Measurements from ENCODE around the gene MAP2K5. TPM values are rescaled to one million over a fixed set of nuclear protein-coding genes. Genes with fewer than 3 reads are reported as not detected.

The MAP2K5 gene
- total RNA-seq, 1 donor from 2014 or later: 3.2 TPM

DNA sequence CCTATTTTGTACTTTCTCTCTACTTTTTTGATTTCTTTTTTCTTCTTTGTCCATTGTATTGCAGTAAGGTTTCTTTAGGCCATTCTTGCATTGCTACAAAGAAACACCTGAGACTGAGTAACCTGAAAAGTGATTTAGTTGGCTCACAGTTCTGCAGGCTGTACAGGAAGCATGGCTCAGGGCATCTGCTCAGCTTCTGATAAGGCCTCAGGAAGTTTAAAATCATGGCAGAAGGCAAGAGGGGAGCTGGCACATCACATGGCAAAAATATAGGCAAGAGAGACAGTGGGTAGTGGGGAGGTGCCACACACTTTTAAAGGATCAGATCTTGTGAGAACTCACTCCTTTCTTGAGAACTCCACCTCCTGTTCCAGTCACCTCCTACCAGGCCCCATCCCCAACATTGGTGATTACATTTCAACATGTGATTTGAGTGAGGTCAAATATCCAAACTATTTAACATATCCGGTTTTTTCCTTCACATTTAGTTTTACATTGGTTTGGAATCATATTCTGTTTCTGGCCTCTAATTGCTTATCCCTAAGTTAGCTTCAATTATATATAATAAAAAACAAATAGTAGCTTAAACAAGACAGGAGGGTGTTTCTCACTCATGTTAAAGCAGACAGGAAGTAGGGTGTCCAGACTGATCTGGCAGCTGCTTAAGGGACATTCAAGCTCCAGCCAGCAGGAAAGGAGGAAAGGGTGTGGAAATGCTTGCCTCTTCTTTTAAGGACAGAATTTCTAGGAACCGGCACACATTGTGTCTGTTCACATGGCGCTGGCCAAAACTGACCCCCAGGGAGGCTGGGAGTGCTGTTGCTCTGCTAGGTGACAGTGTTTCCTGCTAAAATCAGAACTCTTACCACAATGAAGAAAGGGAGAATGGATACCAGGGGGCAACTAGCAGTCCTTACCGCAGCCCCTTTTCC is 254.0 kb downstream of the MAP2K5 start:
- H3K4me3 ChIP-seq (ENCODE audit: low read depth, low read length): no peak overlapping the region
- DNase-seq (ENCODE audit: low read depth): no peak
- TF ChIP-seq, protein P1, sequence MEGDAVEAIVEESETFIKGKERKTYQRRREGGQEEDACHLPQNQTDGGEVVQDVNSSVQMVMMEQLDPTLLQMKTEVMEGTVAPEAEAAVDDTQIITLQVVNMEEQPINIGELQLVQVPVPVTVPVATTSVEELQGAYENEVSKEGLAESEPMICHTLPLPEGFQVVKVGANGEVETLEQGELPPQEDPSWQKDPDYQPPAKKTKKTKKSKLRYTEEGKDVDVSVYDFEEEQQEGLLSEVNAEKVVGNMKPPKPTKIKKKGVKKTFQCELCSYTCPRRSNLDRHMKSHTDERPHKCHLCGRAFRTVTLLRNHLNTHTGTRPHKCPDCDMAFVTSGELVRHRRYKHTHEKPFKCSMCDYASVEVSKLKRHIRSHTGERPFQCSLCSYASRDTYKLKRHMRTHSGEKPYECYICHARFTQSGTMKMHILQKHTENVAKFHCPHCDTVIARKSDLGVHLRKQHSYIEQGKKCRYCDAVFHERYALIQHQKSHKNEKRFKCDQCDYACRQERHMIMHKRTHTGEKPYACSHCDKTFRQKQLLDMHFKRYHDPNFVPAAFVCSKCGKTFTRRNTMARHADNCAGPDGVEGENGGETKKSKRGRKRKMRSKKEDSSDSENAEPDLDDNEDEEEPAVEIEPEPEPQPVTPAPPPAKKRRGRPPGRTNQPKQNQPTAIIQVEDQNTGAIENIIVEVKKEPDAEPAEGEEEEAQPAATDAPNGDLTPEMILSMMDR (conservative IDR thresholded peaks at IDR 0.05; ENCODE audit: low read depth, low read length): no peak

DNA sequence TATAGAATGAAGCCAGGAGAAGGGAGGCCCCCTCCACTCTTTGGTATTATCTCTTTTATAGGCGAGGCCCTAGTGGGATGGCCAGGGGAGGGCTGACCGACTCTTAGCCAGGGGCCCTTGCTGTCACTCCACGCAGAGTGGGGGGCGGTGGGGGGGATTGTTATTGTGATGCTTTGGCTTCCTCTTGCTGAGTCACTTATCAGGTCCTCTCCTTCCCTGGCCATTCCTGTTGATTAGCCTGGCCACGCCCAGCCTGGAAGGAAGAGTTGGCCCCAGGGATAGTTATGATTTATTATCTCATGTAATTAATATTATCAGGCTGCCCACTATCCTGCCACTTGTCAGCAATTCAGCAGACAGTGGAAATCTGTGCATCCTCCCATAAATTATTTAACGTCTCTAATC is 257.3 kb downstream of the MAP2K5 start:
- H3K4me3 ChIP-seq (ENCODE audit: low read depth, low read length): no peak overlapping the region
- DNase-seq (ENCODE audit: low read depth): no peak
- TF ChIP-seq, protein P1 (conservative IDR thresholded peaks at IDR 0.05; ENCODE audit: low read depth, low read length): no peak

DNA sequence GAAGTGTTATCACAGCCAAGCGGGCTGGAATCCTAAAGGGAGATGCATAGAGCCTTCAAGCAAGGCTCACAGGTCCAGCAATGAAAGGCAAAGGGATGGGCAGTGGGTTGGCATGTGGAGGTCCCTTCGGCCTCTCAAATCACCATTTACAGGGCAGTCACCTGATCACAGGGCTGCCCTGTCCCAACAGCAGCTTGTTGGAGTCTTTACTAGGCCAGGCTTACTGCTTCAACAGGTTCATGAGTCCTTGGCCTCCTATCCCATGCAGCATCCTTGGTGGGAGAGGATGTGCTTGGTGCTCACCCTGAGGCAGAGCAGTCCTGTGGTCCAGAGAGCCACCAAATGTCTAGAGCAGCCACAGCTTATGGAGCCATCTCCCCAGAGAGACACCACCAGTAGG is 258.6 kb downstream of the MAP2K5 start:
- no peak overlapping the region for H3K4me3 ChIP-seq (ENCODE audit: low read depth, low read length)
- TF ChIP-seq, protein P1 (conservative IDR thresholded peaks at IDR 0.05; ENCODE audit: low read depth, low read length): no peak
- DNase-seq (ENCODE audit: low read depth): no peak

DNA sequence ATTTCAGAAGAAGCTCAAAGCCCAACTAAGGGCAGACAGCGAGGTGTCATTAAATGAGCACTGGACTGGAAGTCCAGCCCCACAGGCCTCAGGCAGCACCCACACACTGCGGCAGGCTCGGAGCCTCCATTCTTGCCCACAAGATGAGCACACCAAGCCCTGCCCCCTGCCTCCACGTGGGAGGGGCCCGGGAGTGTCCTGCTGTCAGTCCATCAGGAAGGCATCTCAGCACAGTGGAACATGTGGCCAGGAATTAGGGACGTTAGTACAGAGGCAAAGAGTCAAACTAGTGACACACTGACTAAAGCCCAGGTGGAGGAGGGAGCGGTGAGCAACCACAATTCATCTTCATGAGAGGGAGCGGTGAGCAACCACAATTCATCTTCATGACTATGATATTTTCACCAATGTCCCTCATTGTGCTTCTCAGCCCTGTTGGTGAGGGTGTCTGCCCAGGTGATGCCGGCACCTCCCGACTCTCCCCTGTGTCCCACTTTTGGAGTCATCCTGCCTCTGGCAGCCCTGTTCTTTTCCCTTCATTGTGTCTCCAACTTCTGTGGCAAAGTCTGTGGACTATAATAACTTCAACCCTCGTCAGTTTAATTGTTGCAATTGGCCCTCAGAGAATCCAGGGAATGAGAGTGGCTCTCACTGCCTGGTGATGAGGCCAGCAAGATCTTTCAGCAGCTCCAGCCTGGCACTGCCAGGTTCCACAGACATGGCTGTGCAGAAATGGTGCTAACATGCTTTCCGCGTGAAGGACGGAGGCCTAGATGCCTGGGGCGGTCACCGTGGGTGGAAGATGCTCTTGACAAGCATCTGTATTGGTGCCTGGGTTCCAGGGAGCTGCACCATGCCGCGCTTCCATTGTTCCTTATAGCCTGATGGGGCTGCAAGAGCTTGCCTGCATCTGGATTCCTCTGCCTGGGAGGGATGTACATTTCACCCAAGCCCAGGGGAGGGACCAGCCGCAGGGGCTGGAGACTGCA is 259.7 kb downstream of the MAP2K5 start:
- TF ChIP-seq, protein P1 (conservative IDR thresholded peaks at IDR 0.05; ENCODE audit: low read depth, low read length): no peak
- no peak overlapping the region for H3K4me3 ChIP-seq (ENCODE audit: low read depth, low read length)
- DNase-seq (ENCODE audit: low read depth): no peak

DNA sequence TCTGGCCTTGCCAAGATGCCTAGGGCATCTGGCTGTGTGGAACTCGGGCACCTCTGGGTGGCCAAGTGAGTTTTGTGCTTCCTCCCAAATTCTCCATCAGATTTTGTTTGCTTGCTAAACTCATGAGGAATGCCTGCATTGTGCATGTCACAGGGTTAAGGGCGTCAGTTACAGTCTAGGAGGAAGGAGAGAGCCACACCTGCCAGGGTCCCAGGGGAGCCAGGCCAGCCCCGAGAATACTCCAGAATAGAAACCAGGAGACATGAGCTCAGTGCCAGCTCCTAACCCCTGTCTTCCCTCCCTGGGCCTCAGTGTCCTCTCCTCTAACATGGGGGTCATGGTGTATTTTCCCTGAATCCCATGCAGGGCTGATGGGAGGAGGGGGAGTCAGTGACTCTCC is 260.8 kb downstream of the MAP2K5 start:
- TF ChIP-seq, protein P1 (conservative IDR thresholded peaks at IDR 0.05; ENCODE audit: low read depth, low read length): no peak
- no peak overlapping the region for H3K4me3 ChIP-seq (ENCODE audit: low read depth, low read length)
- DNase-seq (ENCODE audit: low read depth): no peak

DNA sequence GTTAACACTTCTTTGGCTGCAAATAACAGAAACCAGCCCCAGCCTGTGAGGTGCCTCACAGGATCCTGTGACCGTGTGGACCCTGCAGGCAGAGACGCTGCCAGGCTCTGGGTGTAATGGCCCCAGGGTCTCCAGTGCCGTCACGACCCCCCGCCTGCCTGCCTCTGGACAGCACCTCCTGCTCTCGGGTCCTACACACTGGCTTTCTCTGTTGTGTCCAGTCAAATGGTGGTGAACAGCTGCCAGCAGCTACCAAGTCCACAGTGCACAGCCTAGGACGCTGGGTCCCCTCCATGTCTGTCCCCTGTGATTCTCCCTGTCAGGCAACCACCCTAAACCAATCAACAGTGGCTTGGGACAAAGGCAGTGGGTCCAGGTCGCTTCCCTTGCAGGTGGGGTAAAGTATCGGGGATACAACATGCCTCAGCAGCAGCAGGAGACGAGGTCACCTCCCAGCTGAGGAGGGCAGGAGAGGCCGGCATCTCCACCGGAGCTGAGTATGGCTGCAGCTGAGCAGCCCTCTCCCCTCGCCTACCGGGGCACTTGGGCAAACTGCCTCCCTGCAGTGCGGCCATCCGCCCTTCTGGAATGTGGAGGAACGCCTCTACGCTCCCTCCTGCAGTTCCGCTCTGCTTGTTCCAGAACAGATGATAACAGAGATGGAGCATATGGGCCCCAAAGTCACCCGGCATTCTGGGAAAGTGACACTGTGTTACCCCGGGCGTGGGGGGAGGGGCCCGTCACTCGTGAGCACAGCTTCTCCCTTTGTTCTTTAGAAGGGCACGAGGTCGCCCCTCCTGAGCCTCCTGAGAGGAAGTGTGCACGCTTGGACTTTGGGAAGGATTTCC is 261.7 kb downstream of the MAP2K5 start:
- DNase-seq (ENCODE audit: low read depth): no peak
- TF ChIP-seq, protein P1 (conservative IDR thresholded peaks at IDR 0.05; ENCODE audit: low read depth, low read length): no peak
- no peak overlapping the region for H3K4me3 ChIP-seq (ENCODE audit: low read depth, low read length)

Data from epithelial cell of proximal tubule (primary cell).